Panc1 (cell line): Measurements from ENCODE around the gene ACTL10. TPM values are rescaled to one million over a fixed set of nuclear protein-coding genes. Genes with fewer than 3 reads are reported as not detected.
"Not testable (repeated sequence)": the region's sequence is repeated elsewhere in the genome, so short reads cannot be mapped to it uniquely, and the experiment has no call there.

Source experiments
- ATAC-seq: fragments of 200-7000 bp; cut with Tn5 transposase; 2 replicates; pipeline ENCODE4 v1.9.1; 2020; ENCODE audit warnings: mild to moderate bottlenecking, moderate library complexity
- BruUV-seq: library from RNA; stranded (reverse); fragments of 400-500 nt; replicated peaks from 2 replicates; lab custom pipeline; 2021; lab: Mats Ljungman, UMichigan
- CTCF ChIA-PET: fragments of 300-600 bp; sonication (Branson Sonifier 250); formaldehyde crosslinking; loops from one replicate; lab custom pipeline; 2022; ENCODE audit warnings: antibody characterized with exemption; lab: Charles Lee
- POLR2A ChIA-PET: fragments of 300-600 bp; sonication (Branson Sonifier 250); formaldehyde crosslinking; loops from one replicate; lab custom pipeline; 2022; ENCODE audit warnings: antibody characterized with exemption; lab: Charles Lee
- DNase-seq: peaks from one replicate; pipeline ENCODE4 v3.0.0-alpha.2; 2010; ENCODE audit warnings: low read depth, low spot score
- H3K27ac ChIP-seq: 2 replicates; pipeline ENCODE4 v1.5.1; 2011; ENCODE audit warnings: mild to moderate bottlenecking, low read length, inconsistent platforms
- H3K27me3 ChIP-seq: fragments of 200-500 bp; sonication (Bioruptor generic); 2 replicates; pipeline ENCODE4 v1.6.0; 2014; ENCODE audit warnings: low read length, inconsistent platforms; ENCODE audit not compliant: control insufficient read depth, insufficient read depth
- H3K36me3 ChIP-seq: fragments of 200-500 bp; sonication (Bioruptor generic); 2 replicates; pipeline ENCODE4 v1.5.1; 2014; ENCODE audit warnings: inconsistent platforms, mild to moderate bottlenecking, low read length, moderate library complexity; ENCODE audit not compliant: control insufficient read depth, insufficient read depth
- H3K4me1 ChIP-seq: 2 replicates; pipeline ENCODE4 v1.5.1; 2011; ENCODE audit warnings: inconsistent platforms, mild to moderate bottlenecking, low read length, moderate library complexity; ENCODE audit not compliant: control insufficient read depth, insufficient read depth
- H3K4me3 ChIP-seq, 2 experiments: 2 replicates each; pipeline ENCODE4 v1.5.1; 2011 to 2012; ENCODE audit warnings: low read depth in 2 of 2, low read length in 2 of 2, mild to moderate bottlenecking in 2 of 2, inconsistent platforms in 1 of 2, moderate library complexity in 1 of 2
- H3K9me3 ChIP-seq: fragments of 200-500 bp; sonication (Bioruptor generic); 2 replicates; pipeline ENCODE4 v1.5.1; 2014; ENCODE audit warnings: low read depth, mild to moderate bottlenecking, inconsistent platforms, low read length, moderate library complexity; ENCODE audit not compliant: control insufficient read depth, insufficient read depth
- CTCF ChIP-seq: fragments of 450-650 bp; IDR thresholded peaks from 2 replicates; pipeline ENCODE4 v1.5.1; 2017; ENCODE audit warnings: mild to moderate bottlenecking
- POLR2AphosphoS5 ChIP-seq: IDR thresholded peaks from 2 replicates; pipeline ENCODE4 v1.6.1; 2012; ENCODE audit warnings: mild to moderate bottlenecking, low read depth, low read length, moderate library complexity
- SIN3A ChIP-seq: IDR thresholded peaks from 2 replicates; pipeline ENCODE4 v1.6.1; 2012; ENCODE audit warnings: low read depth, mild to moderate bottlenecking, low read length, moderate library complexity, borderline replicate concordance; ENCODE audit not compliant: insufficient read depth
- TCF7L2 ChIP-seq: IDR thresholded peaks from 2 replicates; pipeline ENCODE4 v1.6.1; 2011; ENCODE audit warnings: mild to moderate bottlenecking, low read depth, low read length, inconsistent platforms
- in situ Hi-C: cut with HindIII; loops from 2 replicates; pipeline ENCODE4 v1.10.0; 2016; ENCODE audit warnings: low sequenced_read_pairs, low pct_unique_long_range_greater_than_20kb
- intact Hi-C: fragments of 100-400 bp; cut with micrococcal nuclease; formaldehyde crosslinking; loops from one replicate; pipeline ENCODE4 v1.10.0; 2022; ENCODE audit not compliant: unreplicated experiment
- total RNA-seq: library from RNA; stranded (reverse); gene quantifications from one replicate; pipeline ENCODE4 v1.2.1, GENCODE V29; 2021; ENCODE audit not compliant: unreplicated experiment
- TF ChIP-seq, protein P1 (sequence below), 2 experiments: IDR thresholded peaks; 2 replicates each; pipeline ENCODE4 v1.6.1; 2011 to 2012; ENCODE audit warnings: low read depth in 2 of 2, control low read depth in 1 of 2, low read length in 1 of 2, mild to moderate bottlenecking in 1 of 2, moderate library complexity in 1 of 2; ENCODE audit not compliant: insufficient read depth in 1 of 2

Gene ACTL10
- total RNA-seq, 1 experiment from 2014 or later = not detected

DNA sequence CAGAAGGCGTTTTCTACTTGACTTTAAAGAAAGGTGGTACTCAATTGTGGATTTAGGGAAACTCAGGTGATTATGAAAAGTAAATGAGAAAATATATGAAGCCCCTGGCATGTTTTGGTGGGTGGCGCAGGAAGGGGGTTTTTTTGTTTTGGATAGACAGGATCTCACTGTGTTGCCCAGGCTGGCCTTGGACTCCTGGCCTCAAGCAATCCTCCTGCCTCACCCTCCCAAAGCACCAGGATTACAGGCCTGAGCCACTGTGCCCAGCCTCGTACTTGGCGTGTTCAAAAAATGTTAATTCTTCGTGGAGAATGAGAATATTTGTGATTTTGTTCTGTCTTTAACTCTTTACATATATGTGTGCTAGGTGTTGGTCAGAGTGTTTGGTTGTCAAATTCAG lies 36.8 kb upstream of the ACTL10 start:
- Histone ChIP-seq H3K36me3 (no peaks in the 10 kb centered on the region; the same call in 1 of the 2 replicates), H3K4me3 (no peak overlapping the region), H3K27me3 (no peaks in the 10 kb centered on the region), H3K9me3 (no peaks in the 10 kb centered on the region), H3K27ac (no peak overlapping the region), H3K4me1 (no peaks in the 10 kb centered on the region)
- in situ Hi-C loops (no loop called here), intact Hi-C loops (no loop called here)
- no TSS peak for BruUV-seq
- DNase-seq (no peak), ATAC-seq (no peak)
- CTCF ChIA-PET = no interaction called here
- TF ChIP-seq CTCF (no peak), SIN3A (no peak)
- POLR2A ChIA-PET = no interaction called here

GRCh38 chr20:33630507-33630906 lies 36.2 kb upstream of the ACTL10 start:
- Histone ChIP-seq H3K4me1 (no peaks in the 10 kb centered on the region), H3K27me3 (no peaks in the 10 kb centered on the region), H3K36me3 (no peaks in the 10 kb centered on the region; the same call in 1 of the 2 replicates), H3K27ac (no peak overlapping the region), H3K4me3 (no peak overlapping the region), H3K9me3 (no peaks in the 10 kb centered on the region)
- BruUV-seq = no TSS peak
- ATAC-seq = no peak
- in situ Hi-C loops (no loop called here), intact Hi-C loops (no loop called here)
- CTCF ChIA-PET = no interaction called here
- TF ChIP-seq POLR2AphosphoS5 = no peak
- TF ChIP-seq, protein P1, sequence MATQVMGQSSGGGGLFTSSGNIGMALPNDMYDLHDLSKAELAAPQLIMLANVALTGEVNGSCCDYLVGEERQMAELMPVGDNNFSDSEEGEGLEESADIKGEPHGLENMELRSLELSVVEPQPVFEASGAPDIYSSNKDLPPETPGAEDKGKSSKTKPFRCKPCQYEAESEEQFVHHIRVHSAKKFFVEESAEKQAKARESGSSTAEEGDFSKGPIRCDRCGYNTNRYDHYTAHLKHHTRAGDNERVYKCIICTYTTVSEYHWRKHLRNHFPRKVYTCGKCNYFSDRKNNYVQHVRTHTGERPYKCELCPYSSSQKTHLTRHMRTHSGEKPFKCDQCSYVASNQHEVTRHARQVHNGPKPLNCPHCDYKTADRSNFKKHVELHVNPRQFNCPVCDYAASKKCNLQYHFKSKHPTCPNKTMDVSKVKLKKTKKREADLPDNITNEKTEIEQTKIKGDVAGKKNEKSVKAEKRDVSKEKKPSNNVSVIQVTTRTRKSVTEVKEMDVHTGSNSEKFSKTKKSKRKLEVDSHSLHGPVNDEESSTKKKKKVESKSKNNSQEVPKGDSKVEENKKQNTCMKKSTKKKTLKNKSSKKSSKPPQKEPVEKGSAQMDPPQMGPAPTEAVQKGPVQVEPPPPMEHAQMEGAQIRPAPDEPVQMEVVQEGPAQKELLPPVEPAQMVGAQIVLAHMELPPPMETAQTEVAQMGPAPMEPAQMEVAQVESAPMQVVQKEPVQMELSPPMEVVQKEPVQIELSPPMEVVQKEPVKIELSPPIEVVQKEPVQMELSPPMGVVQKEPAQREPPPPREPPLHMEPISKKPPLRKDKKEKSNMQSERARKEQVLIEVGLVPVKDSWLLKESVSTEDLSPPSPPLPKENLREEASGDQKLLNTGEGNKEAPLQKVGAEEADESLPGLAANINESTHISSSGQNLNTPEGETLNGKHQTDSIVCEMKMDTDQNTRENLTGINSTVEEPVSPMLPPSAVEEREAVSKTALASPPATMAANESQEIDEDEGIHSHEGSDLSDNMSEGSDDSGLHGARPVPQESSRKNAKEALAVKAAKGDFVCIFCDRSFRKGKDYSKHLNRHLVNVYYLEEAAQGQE (IDR thresholded peaks at IDR 0.05; ENCODE audit: insufficient read depth in 1 of 2, low read depth in 2 of 2, low read length in 1 of 2) = no peak
- TF ChIP-seq SIN3A = no peak
- no peak for TF ChIP-seq CTCF
- TF ChIP-seq TCF7L2 = no peak
- DNase-seq = no peak
- POLR2A ChIA-PET = no interaction called here

DNA sequence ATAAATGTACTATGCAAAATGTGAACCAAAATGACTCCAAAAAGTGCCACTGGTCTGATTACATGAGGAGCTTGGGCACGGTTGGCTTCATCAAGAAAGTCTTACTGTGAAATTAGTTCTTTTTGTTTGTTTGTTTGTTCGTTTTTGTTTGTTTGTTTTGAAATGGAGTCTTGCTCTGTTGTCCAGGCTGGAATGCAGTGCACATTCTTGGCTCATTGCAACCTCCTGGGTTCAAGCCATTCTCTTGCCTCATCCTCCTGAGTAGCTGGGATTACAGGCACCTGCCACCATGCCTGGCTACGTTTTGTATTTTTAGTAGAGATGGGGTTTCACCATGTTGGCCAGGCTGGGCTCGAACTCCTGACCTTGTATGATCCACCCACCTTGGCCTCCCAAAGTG lies 34.8 kb upstream of the ACTL10 start:
- DNase-seq, H3K27me3 ChIP-seq, H3K4me1 ChIP-seq, intact Hi-C loops, ATAC-seq, H3K4me3 ChIP-seq, BruUV-seq, in situ Hi-C loops, H3K27ac ChIP-seq, H3K9me3 ChIP-seq, H3K36me3 ChIP-seq: not testable (repeated sequence)
- ChIA-PET POLR2A (interaction anchor here (0.6 kb wide), 1 partner anchor 8 kb away, joined by 6 read pairs; no protein-coding TSS in a partner anchor), CTCF (interaction anchor here (0.6 kb wide), 1 partner anchor 489 kb away, joined by 5 read pairs; no protein-coding TSS in a partner anchor)
